Measurements from ENCODE around the gene CFB. TPM values are rescaled to one million over a fixed set of nuclear protein-coding genes. Genes with fewer than 3 reads are reported as not detected.
A peak's percentile ranks its signal among the peaks of the same experiment; 100 is the strongest.

The CFB gene
- total and polyA plus RNA-seq, 2 of the 4 experiments (the other 2 are of a cell fraction), result 1.8 to 6.1 TPM

DNA sequence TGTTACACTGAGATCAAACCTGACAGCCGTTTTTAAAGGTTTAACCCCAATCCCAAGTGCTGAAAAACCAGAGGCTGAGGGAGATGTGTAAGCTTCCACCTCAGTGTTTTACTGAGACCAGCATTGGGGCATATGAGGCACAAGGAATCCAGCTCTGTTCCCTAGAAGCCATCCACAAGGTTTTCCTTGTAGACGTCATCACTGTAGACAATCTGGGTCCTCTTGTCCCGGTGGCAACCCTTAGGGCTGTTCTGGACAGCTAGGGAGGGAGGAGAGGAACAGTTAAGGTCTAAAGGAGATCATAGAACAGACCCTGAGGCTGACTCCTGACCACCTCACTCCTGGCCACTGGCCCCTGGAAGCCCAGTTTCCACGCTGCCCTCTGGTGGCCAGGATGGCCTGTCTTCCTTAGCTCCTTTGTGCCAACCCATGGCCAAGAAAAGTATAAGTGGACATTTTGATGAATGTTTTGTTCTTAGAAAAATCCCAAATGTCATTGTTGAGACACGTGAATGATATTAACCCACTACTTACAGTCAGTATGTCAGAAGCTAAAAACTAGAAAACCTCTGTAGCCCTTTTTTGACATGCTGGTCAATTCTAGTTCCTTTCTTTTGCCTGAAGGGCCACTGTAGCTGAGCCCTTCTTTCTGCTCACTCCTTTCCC lies 6.4 kb downstream of the CFB start:
- Histone ChIP-seq H3K9me3 (ENCODE audit: control insufficient read depth, insufficient read depth, low read length) (no peaks in the 10 kb centered on the region), H3K23ac (ENCODE audit: low read depth, low read length) (no peak overlapping the region), H3K9ac (ENCODE audit: low read depth, low read length) (no peak overlapping the region), H4K20me1 (ENCODE audit: insufficient read depth, low read length) (0 out of 2 replicates have a peak, but pooled peaks cover 5% of the 10 kb centered on the region), H4K91ac (ENCODE audit: insufficient read depth, low read depth, low read length) (peak overlapping the region; percentile 42; the same call in 1 of the 2 replicates), H2BK20ac (ENCODE audit: low read depth, low read length) (no peak overlapping the region), H2AK9ac (replicated peaks; ENCODE audit: low read depth, low read length, poor library complexity) (peak overlapping the region; percentile 52), H3K56ac (ENCODE audit: extremely low read depth, insufficient read depth, low read length) (no peak overlapping the region), H3K4me3 (ENCODE audit: insufficient read depth, low read depth, low read length) (no peak overlapping the region), H3K4me1 (ENCODE audit: control insufficient read depth, insufficient read depth, low read length) (peaks cover 6% of the 10 kb centered on the region), H3K18ac (ENCODE audit: low read depth, low read length) (no peak overlapping the region), H3K4me2 (ENCODE audit: low read depth, low read length) (no peak overlapping the region), H4K8ac (ENCODE audit: low read depth in 2 of 2, low read length in 2 of 2) (no peak overlapping the region; a peak in 1 of 4 replicates), H4K5ac (ENCODE audit: low read depth, low read length) (no peak overlapping the region), H3K9me1 (ENCODE audit: insufficient read depth, low read length) (peaks cover 9% of the 10 kb centered on the region; the same call in 1 of the 2 replicates), H3K4ac (ENCODE audit: low read depth, low read length) (no peak overlapping the region; the same call in 1 of the 2 replicates), H2AK5ac (ENCODE audit: low read depth, low read length) (peak overlapping the region; percentile 72; the same call in 1 of the 2 replicates), H2BK15ac (ENCODE audit: low read depth, low read length) (no peak overlapping the region), H2BK5ac (ENCODE audit: low read depth, low read length, poor library complexity, severe bottlenecking) (no peak overlapping the region), H3K27ac (ENCODE audit: insufficient read depth, low read length) (no peak overlapping the region), H3K27me3 (ENCODE audit: control insufficient read depth, insufficient read depth, low read length) (no peaks in the 10 kb centered on the region), H3K79me1 (ENCODE audit: low read depth in 1 of 2, low read length in 2 of 2) (peaks cover 7 to 9% of the 10 kb centered on the region in 2 experiments), H3K14ac (replicated peaks; ENCODE audit: low read depth, low read length) (no peak overlapping the region), H2BK120ac (ENCODE audit: low read depth, low read length) (no peak overlapping the region), H3K36me3 (ENCODE audit: control insufficient read depth, insufficient read depth, low read length) (peaks cover 44% of the 10 kb centered on the region), H2AFZ (replicated peaks; ENCODE audit: low read length, poor library complexity) (peak overlapping the region; percentile 47)
- ATAC-seq (ENCODE audit: low read depth) (peak; percentile 96), DNase-seq (peak; percentile 63)
- intact Hi-C loops (cut with micrococcal nuclease), result loop anchor here (1.0 to 5.0 kb wide), 5 partner anchors 50 to 405 kb away; partner anchors contain the start of genes ATP6V1G2, EHMT2, NFKBIL1 and ZBTB12
- 33% methylated on average over 1 of the region's 5 CpGs; no CpG with 5 or more reads in 1 of the 2 experiments for WGBS, 2 experiments (ENCODE audit: extremely low coverage in 2 of 2, insufficient read length in 1 of 2)
- ChIA-PET POLR2A (ENCODE audit: unreplicated experiment) (interaction anchor here (0.6 to 1.3 kb wide), 3 partner anchors 20 to 125 kb away, joined by 3 to 4 read pairs (median 3); partner anchors contain the start of genes DXO and EHMT2), CTCF (interaction anchor here (0.7 to 2.4 kb wide), 7 partner anchors 12 to 271 kb away, joined by 3 to 10 read pairs (median 4); no protein-coding TSS in a partner anchor)
- in situ Hi-C loops (cut with MboI; ENCODE audit: low sequenced_read_pairs), result no loop called here
- no TSS peak for BruUV-seq (replicated peaks)
- dilution Hi-C loops (cut with HindIII; ENCODE audit: low sequenced_read_pairs, unreplicated experiment), result no loop called here
- TF ChIP-seq CEBPB (IDR thresholded peaks at IDR 0.05; ENCODE audit: low read depth, low read length) (no peak), MXI1 (IDR thresholded peaks at IDR 0.05; ENCODE audit: borderline replicate concordance, low read depth, low read length) (no peak), BHLHE40 (IDR thresholded peaks at IDR 0.05; ENCODE audit: low read depth, low read length) (no peak), RFX5 (IDR thresholded peaks at IDR 0.05; ENCODE audit: low read depth, low read length) (no peak), POLR2A (IDR thresholded peaks at IDR 0.05; ENCODE audit: low read depth, low read length) (no peak), RAD21 (IDR thresholded peaks at IDR 0.05; ENCODE audit: low read length) (peak; percentile 83), CTCF (conservative IDR thresholded peaks at IDR 0.05; ENCODE audit: low read depth, low read length) (peak; percentile 84), RCOR1 (IDR thresholded peaks at IDR 0.05; ENCODE audit: insufficient replicate concordance, low read length) (no peak), NFE2L2 (IDR thresholded peaks at IDR 0.05; ENCODE audit: low read depth, low read length) (no peak), FOS (IDR thresholded peaks at IDR 0.05; ENCODE audit: low read depth, low read length) (no peak), CHD1 (IDR thresholded peaks at IDR 0.05; ENCODE audit: low read depth, low read length) (no peak), SMC3 (IDR thresholded peaks at IDR 0.05; ENCODE audit: low read depth, low read length) (peak; percentile 95), MAFK (IDR thresholded peaks at IDR 0.05; ENCODE audit: low read depth, low read length) (no peak), USF2 (IDR thresholded peaks at IDR 0.05; ENCODE audit: low read depth, low read length) (no peak)
- TF ChIP-seq, protein P1, sequence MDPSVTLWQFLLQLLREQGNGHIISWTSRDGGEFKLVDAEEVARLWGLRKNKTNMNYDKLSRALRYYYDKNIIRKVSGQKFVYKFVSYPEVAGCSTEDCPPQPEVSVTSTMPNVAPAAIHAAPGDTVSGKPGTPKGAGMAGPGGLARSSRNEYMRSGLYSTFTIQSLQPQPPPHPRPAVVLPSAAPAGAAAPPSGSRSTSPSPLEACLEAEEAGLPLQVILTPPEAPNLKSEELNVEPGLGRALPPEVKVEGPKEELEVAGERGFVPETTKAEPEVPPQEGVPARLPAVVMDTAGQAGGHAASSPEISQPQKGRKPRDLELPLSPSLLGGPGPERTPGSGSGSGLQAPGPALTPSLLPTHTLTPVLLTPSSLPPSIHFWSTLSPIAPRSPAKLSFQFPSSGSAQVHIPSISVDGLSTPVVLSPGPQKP (IDR thresholded peaks at IDR 0.05; ENCODE audit: borderline replicate concordance, low read depth, low read length), result no peak

Measured in IMR-90 (cell line).